HepG2 (cell line): ENCODE results near the gene TGIF1. TPM values are rescaled to one million over a fixed set of nuclear protein-coding genes. Genes with fewer than 3 reads are reported as not detected.

Experiments used
- ATAC-seq: fragments of 200-7000 bp; cut with Tn5 transposase; 3 replicates; pipeline ENCODE4 v1.9.1; 2020; ENCODE audit warnings: mild to moderate bottlenecking, moderate library complexity
- BruUV-seq: library from RNA; stranded (reverse); fragments of 400-500 nt; replicated peaks from 2 replicates; lab custom pipeline; 2021; lab: Mats Ljungman, UMichigan
- CTCF ChIA-PET: fragments of 300-600 bp; formaldehyde crosslinking; extraction: SDS; loops from one replicate; lab custom pipeline; 2021; ENCODE audit warnings: low total read pairs, inconsistent platforms, low intra/inter-chr PET ratio; lab: Yijun Ruan, JAX
- POLR2A ChIA-PET: fragments of 350-600 bp; sonication (Branson Sonifier 250); formaldehyde crosslinking; loops from one replicate; lab custom pipeline; 2020; ENCODE audit warnings: antibody characterized with exemption, inconsistent platforms; lab: Yijun Ruan, JAX
- DNase-seq: peaks from one replicate; pipeline ENCODE4 v3.0.0-alpha.2; 2015; ENCODE audit warnings: low spot score
- FAIRE-seq: peaks from 3 replicates; lab custom pipeline; 2011; peaks lifted over from hg19 to GRCh38; lab: Jason Lieb, UNC
- H2AFZ ChIP-seq: one replicate; pipeline ENCODE4 v1.6.1; 2011; ENCODE audit warnings: low read length, inconsistent platforms
- H3K27ac ChIP-seq: fragments of 300-600 bp; 3 replicates; pipeline ENCODE4 v1.8.0; 2011; ENCODE audit warnings: mixed run types, mild to moderate bottlenecking, mixed read lengths, low read length, inconsistent platforms; ENCODE audit not compliant: insufficient read depth; ENCODE audit errors: extremely low read length
- H3K27me3 ChIP-seq, 2 experiments: fragments of 200-600 bp in 1 of 2; 2 replicates in 1 of 2; 3 replicates in 1 of 2; pipeline versions ENCODE4 v1.6.0 to v1.8.0; 2011; ENCODE audit warnings: low read length in 2 of 2, mild to moderate bottlenecking in 2 of 2, moderate library complexity in 2 of 2, inconsistent platforms in 1 of 2; ENCODE audit not compliant: insufficient read depth in 2 of 2, control insufficient read depth in 1 of 2
- H3K36me3 ChIP-seq, 2 experiments: fragments of 200-600 bp in 1 of 2; replicated peaks in 1 of 2; 2 replicates in 1 of 2; 3 replicates in 1 of 2; pipeline versions ENCODE4 v1.5.1 to v1.8.0; 2011; ENCODE audit warnings: low read length in 2 of 2, inconsistent platforms in 1 of 2; ENCODE audit not compliant: insufficient read depth in 2 of 2, control insufficient read depth in 1 of 2
- H3K4me1 ChIP-seq: 2 replicates; pipeline ENCODE4 v1.5.1; 2012; ENCODE audit warnings: low read length, inconsistent platforms; ENCODE audit not compliant: insufficient read depth
- H3K4me2 ChIP-seq: 2 replicates; pipeline ENCODE4 v1.6.0; 2011; ENCODE audit warnings: low read depth, low read length, inconsistent platforms
- H3K4me3 ChIP-seq, 3 experiments: fragments of 200-600 bp in 1 of 3; sonication (generic), shearing (Covaris generic) in 1 of 3; replicated peaks in 1 of 3; 2 replicates each; pipeline ENCODE4 v1.5.1; 2011 to 2016; ENCODE audit warnings: low read length in 3 of 3, inconsistent platforms in 2 of 3, low read depth in 2 of 3, mild to moderate bottlenecking in 2 of 3, control low read depth in 1 of 3, mixed read lengths in 1 of 3; ENCODE audit not compliant: insufficient read depth in 1 of 3
- H3K79me2 ChIP-seq: one replicate; pipeline ENCODE4 v1.6.1; 2011; ENCODE audit warnings: low read length, inconsistent platforms; ENCODE audit not compliant: insufficient read depth
- H3K9ac ChIP-seq: 2 replicates; pipeline ENCODE4 v1.6.0; 2011; ENCODE audit warnings: mild to moderate bottlenecking, low read depth, low read length, inconsistent platforms; ENCODE audit not compliant: insufficient read depth
- H3K9me3 ChIP-seq: 2 replicates; pipeline ENCODE4 v1.5.1; 2012; ENCODE audit warnings: mild to moderate bottlenecking, low read length
- H4K20me1 ChIP-seq: 2 replicates; pipeline ENCODE4 v1.6.0; 2011; ENCODE audit warnings: inconsistent platforms, mild to moderate bottlenecking, low read length, moderate library complexity; ENCODE audit not compliant: insufficient read depth
- AGO1 ChIP-seq: fragments of 200-400 bp; formaldehyde crosslinking; IDR thresholded peaks from 2 replicates; pipeline ENCODE4 v1.6.1; 2017; ENCODE audit warnings: mild to moderate bottlenecking, low read depth, low read length, moderate library complexity; ENCODE audit not compliant: poor library complexity, severe bottlenecking
- BCL3 ChIP-seq: sonication (generic); formaldehyde crosslinking; IDR thresholded peaks from 2 replicates; pipeline ENCODE4 v1.5.1; 2020; ENCODE audit warnings: mild to moderate bottlenecking, missing genetic modification reagents, moderate library complexity
- ESRRA ChIP-seq: sonication (generic); formaldehyde crosslinking; IDR thresholded peaks from 2 replicates; pipeline ENCODE4 v1.5.1; 2020; ENCODE audit warnings: mild to moderate bottlenecking, low read depth, missing genetic modification reagents
- MYNN ChIP-seq: sonication (generic); formaldehyde crosslinking; IDR thresholded peaks from 2 replicates; pipeline ENCODE4 v1.4.0; 2020; ENCODE audit warnings: mild to moderate bottlenecking, low read depth, missing genetic modification reagents
- PBX3 ChIP-seq: sonication (generic); formaldehyde crosslinking; IDR thresholded peaks from 2 replicates; pipeline ENCODE4 v1.8.1; 2023; ENCODE audit warnings: missing genetic modification reagents, inconsistent platforms, borderline replicate concordance
- SRY ChIP-seq: sonication (generic); formaldehyde crosslinking; IDR thresholded peaks from 2 replicates; pipeline ENCODE4 v1.8.0; 2022; ENCODE audit warnings: mild to moderate bottlenecking, missing genetic modification reagents
- ZNF180 ChIP-seq: sonication (generic); formaldehyde crosslinking; IDR thresholded peaks from 2 replicates; pipeline ENCODE4 v1.4.0; 2020; ENCODE audit warnings: low read depth, missing genetic modification reagents, borderline replicate concordance
- WGBS: methylation state at CpG from one replicate; pipeline ENCODE4 v1.1.6; 2017; ENCODE audit warnings: low lambda C conversion rate; 5-methylcytosine and 5-hydroxymethylcytosine counted together
- in situ Hi-C: cut with HindIII; loops from 2 replicates; pipeline ENCODE4 v1.10.0; 2017; ENCODE audit warnings: low pct_unique_long_range_greater_than_20kb; ENCODE audit not compliant: extremely low pct_ligation_motif_present
- intact Hi-C: fragments of 100-400 bp; cut with micrococcal nuclease; formaldehyde crosslinking; loops from one replicate; pipeline ENCODE4 v1.10.0; 2022; ENCODE audit not compliant: unreplicated experiment
- polyA plus RNA-seq, 8 experiments: library from polyadenylated mRNA; depleted of rRNA in 3 of 8; stranded (reverse) in 7 of 8; unstranded in 1 of 8; fragments of >200 nt; fragmentation: Illumina TruSeq in 4 of 8; extraction: Trizol in 4 of 8; gene quantifications; 2 replicates each; pipeline versions ENCODE4 v1.2.1 to v1.2.3, GENCODE V29; 2011 to 2016; ENCODE audit warnings: low read depth in 4 of 8, missing spikeins in 1 of 8, mixed read lengths in 1 of 8; ENCODE audit not compliant: insufficient read depth in 1 of 8
- total RNA-seq, 5 experiments: library from RNA; depleted of rRNA; stranded (reverse); fragments of >200 nt; fragmentation: Illumina TruSeq; extraction: Trizol; gene quantifications; 2 replicates each; pipeline ENCODE4 v1.2.3, GENCODE V29; 2016; ENCODE audit warnings: low read depth in 1 of 5
- TF ChIP-seq, protein P1 (sequence below): sonication (generic); formaldehyde crosslinking; IDR thresholded peaks from 2 replicates; pipeline ENCODE4 v1.4.0; 2020; ENCODE audit warnings: missing genetic modification reagents, borderline replicate concordance

TGIF1 gene
- total and polyA plus RNA-seq, 2 of the 13 experiments (the other 11 are each of a cell fraction or from before 2014, with no cell fraction given), result 50.0 to 76.1 TPM

GRCh38 chr18:3468066-3468705 is 18.2 kb downstream of the TGIF1 start:
- ChIA-PET POLR2A (no interaction called here), CTCF (no interaction called here)
- no peaks in the 10 kb centered on the region for H3K36me3 ChIP-seq
- ATAC-seq (no peak), DNase-seq (no peak), FAIRE-seq (no peak)
- H3K9me3 ChIP-seq, result no peaks in the 10 kb centered on the region
- no peaks in the 10 kb centered on the region for H3K79me2 ChIP-seq
- intact Hi-C loops (no loop called here), in situ Hi-C loops (loop anchor here (25.0 kb wide), 1 partner anchor 406 kb away; no protein-coding TSS in a partner anchor)
- H3K4me3 ChIP-seq, result no peak overlapping the region
- no peaks in the 10 kb centered on the region for H3K27me3 ChIP-seq
- no peak overlapping the region for H3K27ac ChIP-seq
- no TSS peak for BruUV-seq
- H3K4me2 ChIP-seq, result no peak overlapping the region
- no peak overlapping the region for H2AFZ ChIP-seq
- H3K4me1 ChIP-seq, result peaks cover 24% of the 10 kb centered on the region
- H3K9ac ChIP-seq, result no peak overlapping the region
- TF ChIP-seq ZNF180 (no peak), BCL3 (CRISPR knock-in tag) (no peak), MYNN (CRISPR knock-in tag) (no peak), PBX3 (CRISPR knock-in tag) (no peak), AGO1 (no peak), SRY (CRISPR knock-in tag) (no peak), ESRRA (CRISPR knock-in tag) (no peak)
- TF ChIP-seq, protein P1, sequence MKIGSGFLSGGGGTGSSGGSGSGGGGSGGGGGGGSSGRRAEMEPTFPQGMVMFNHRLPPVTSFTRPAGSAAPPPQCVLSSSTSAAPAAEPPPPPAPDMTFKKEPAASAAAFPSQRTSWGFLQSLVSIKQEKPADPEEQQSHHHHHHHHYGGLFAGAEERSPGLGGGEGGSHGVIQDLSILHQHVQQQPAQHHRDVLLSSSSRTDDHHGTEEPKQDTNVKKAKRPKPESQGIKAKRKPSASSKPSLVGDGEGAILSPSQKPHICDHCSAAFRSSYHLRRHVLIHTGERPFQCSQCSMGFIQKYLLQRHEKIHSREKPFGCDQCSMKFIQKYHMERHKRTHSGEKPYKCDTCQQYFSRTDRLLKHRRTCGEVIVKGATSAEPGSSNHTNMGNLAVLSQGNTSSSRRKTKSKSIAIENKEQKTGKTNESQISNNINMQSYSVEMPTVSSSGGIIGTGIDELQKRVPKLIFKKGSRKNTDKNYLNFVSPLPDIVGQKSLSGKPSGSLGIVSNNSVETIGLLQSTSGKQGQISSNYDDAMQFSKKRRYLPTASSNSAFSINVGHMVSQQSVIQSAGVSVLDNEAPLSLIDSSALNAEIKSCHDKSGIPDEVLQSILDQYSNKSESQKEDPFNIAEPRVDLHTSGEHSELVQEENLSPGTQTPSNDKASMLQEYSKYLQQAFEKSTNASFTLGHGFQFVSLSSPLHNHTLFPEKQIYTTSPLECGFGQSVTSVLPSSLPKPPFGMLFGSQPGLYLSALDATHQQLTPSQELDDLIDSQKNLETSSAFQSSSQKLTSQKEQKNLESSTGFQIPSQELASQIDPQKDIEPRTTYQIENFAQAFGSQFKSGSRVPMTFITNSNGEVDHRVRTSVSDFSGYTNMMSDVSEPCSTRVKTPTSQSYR, result no peak
- WGBS, result 93% methylated on average over 9 of the region's 9 CpGs
- H4K20me1 ChIP-seq, result no peaks in the 10 kb centered on the region
